Skin epidermis (tissue), 12 donors: ENCODE data around the gene DNAH7.

Source experiments
- H3K27ac ChIP-seq, 21 experiments: fragments of 200-600 bp; sonication (generic) in 11 of 21; one replicate each; pipeline ENCODE4 v1.5.0; 2020; ENCODE audit warnings: mild to moderate bottlenecking in 3 of 21, inconsistent platforms in 2 of 21, moderate library complexity in 2 of 21
- H3K4me3 ChIP-seq, 7 experiments: fragments of 200-600 bp; sonication (generic) in 2 of 7; one replicate each; pipeline ENCODE4 v1.5.0; 2020; ENCODE audit warnings: inconsistent platforms in 2 of 7, mild to moderate bottlenecking in 2 of 7, moderate library complexity in 1 of 7

DNAH7 gene

GRCh38 chr2:195820867-195821565 is 247.6 kb downstream of the DNAH7 start:
- no peak overlapping the region for H3K4me3 ChIP-seq
- no peak overlapping the region for H3K27ac ChIP-seq

- no peak overlapping the region for H3K27ac ChIP-seq
- H3K4me3 ChIP-seq, result no peak overlapping the region
Measured at GRCh38 chr2:195820373-195820772, 248.3 kb downstream of the DNAH7 start.

- Histone ChIP-seq H3K4me3 (no peak overlapping the region), H3K27ac (no peak overlapping the region)
Measured at GRCh38 chr2:195819276-195819675, 249.4 kb downstream of the DNAH7 start.

- H3K4me3 ChIP-seq, result no peak overlapping the region
Measured at GRCh38 chr2:195818526-195818925, 250.1 kb downstream of the DNAH7 start.

GRCh38 chr2:195818106-195818505 is 250.5 kb downstream of the DNAH7 start:
- Histone ChIP-seq H3K4me3 (no peak overlapping the region), H3K27ac (no peak overlapping the region)

More at GRCh38 chr2:195818526-195818925, 250.1 kb downstream of the DNAH7 start:
- no peak overlapping the region for H3K27ac ChIP-seq

- no peak overlapping the region for H3K27ac ChIP-seq
- no peak overlapping the region for H3K4me3 ChIP-seq
Measured at GRCh38 chr2:195815083-195815482, 253.6 kb downstream of the DNAH7 start.

- H3K4me3 ChIP-seq, result no peak overlapping the region
- H3K27ac ChIP-seq, result no peak overlapping the region
Measured at GRCh38 chr2:195813421-195813820, 255.2 kb downstream of the DNAH7 start.

GRCh38 chr2:195810340-195811098 is 258.1 kb downstream of the DNAH7 start:
- Histone ChIP-seq H3K27ac (no peak overlapping the region), H3K4me3 (no peak overlapping the region)

GRCh38 chr2:195808189-195808588 is 260.4 kb downstream of the DNAH7 start:
- no peak overlapping the region for H3K27ac ChIP-seq

GRCh38 chr2:195805283-195805976 is 263.2 kb downstream of the DNAH7 start:
- Histone ChIP-seq H3K27ac (no peak overlapping the region), H3K4me3 (no peak overlapping the region)

More at GRCh38 chr2:195808189-195808588, 260.4 kb downstream of the DNAH7 start:
- H3K4me3 ChIP-seq, result no peak overlapping the region

- no peak overlapping the region for H3K27ac ChIP-seq
Measured at GRCh38 chr2:195795879-195796278, 272.8 kb downstream of the DNAH7 start.

GRCh38 chr2:195793881-195794280 is 274.8 kb downstream of the DNAH7 start:
- Histone ChIP-seq H3K4me3 (no peak overlapping the region), H3K27ac (no peak overlapping the region)

More at GRCh38 chr2:195795879-195796278, 272.8 kb downstream of the DNAH7 start:
- H3K4me3 ChIP-seq, result no peak overlapping the region

- Histone ChIP-seq H3K4me3 (no peak overlapping the region), H3K27ac (no peak overlapping the region)
Measured at GRCh38 chr2:195782156-195782555, 286.5 kb downstream of the DNAH7 start.

- H3K4me3 ChIP-seq, result no peak overlapping the region
- no peak overlapping the region for H3K27ac ChIP-seq
Measured at GRCh38 chr2:195779491-195779890, 289.1 kb downstream of the DNAH7 start.

- Histone ChIP-seq H3K27ac (no peak overlapping the region), H3K4me3 (no peak overlapping the region)
Measured at GRCh38 chr2:195769975-195770374, 298.7 kb downstream of the DNAH7 start.

- no peak overlapping the region for H3K27ac ChIP-seq
- H3K4me3 ChIP-seq, result no peak overlapping the region
Measured at GRCh38 chr2:195768431-195768830, 300.2 kb downstream of the DNAH7 start.

- Histone ChIP-seq H3K27ac (no peak overlapping the region), H3K4me3 (no peak overlapping the region)
Measured at GRCh38 chr2:195766691-195767090, 301.9 kb downstream of the DNAH7 start.

GRCh38 chr2:195763866-195764265 is 304.8 kb downstream of the DNAH7 start:
- no peak overlapping the region for H3K27ac ChIP-seq
- H3K4me3 ChIP-seq, result no peak overlapping the region

- Histone ChIP-seq H3K27ac (no peak overlapping the region), H3K4me3 (no peak overlapping the region)
Measured at GRCh38 chr2:195759877-195760276, 308.8 kb downstream of the DNAH7 start.

- Histone ChIP-seq H3K27ac (no peak overlapping the region), H3K4me3 (no peak overlapping the region)
Measured at GRCh38 chr2:195758846-195759245, 309.8 kb downstream of the DNAH7 start.
